GM10266 (cell line): ENCODE results near the gene EMD.
A peak's percentile ranks its signal among the peaks of the same experiment; 100 is the strongest.
"Not testable (repeated sequence)": the region's sequence is repeated elsewhere in the genome, so short reads cannot be mapped to it uniquely, and the experiment has no call there.

Source experiments
- DNase-seq: peaks from one replicate; pipeline ENCODE4 v3.0.0; 2012; ENCODE audit errors: extremely low spot score
- TF ChIP-seq, protein P1 (sequence below): IDR thresholded peaks from 2 replicates; pipeline ENCODE4 v1.5.1; 2012; ENCODE audit warnings: mild to moderate bottlenecking, low read depth; ENCODE audit not compliant: control insufficient read depth, insufficient read depth; ENCODE audit errors: missing control alignments

The EMD gene

DNA sequence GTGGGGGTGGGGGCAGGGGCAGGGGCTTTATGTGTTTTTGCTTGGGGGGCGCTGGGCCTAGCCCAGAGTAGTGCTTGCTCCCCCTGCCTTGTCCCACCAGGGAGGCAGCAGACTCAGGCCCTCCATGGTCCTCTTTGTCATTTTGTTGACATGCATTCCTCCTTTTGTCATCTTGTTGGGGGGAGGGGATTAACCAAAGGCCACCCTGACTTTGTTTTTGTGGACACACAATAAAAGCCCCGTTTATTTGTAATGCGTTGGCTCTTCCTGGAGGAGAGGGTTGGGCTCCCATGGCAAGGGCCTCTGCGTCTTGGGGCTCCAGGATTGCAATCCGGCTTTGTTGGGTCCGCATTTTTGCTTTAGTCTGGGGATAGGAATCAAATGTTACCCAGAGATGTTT lies 2.2 kb downstream of the EMD start:
- TF ChIP-seq, protein P1, sequence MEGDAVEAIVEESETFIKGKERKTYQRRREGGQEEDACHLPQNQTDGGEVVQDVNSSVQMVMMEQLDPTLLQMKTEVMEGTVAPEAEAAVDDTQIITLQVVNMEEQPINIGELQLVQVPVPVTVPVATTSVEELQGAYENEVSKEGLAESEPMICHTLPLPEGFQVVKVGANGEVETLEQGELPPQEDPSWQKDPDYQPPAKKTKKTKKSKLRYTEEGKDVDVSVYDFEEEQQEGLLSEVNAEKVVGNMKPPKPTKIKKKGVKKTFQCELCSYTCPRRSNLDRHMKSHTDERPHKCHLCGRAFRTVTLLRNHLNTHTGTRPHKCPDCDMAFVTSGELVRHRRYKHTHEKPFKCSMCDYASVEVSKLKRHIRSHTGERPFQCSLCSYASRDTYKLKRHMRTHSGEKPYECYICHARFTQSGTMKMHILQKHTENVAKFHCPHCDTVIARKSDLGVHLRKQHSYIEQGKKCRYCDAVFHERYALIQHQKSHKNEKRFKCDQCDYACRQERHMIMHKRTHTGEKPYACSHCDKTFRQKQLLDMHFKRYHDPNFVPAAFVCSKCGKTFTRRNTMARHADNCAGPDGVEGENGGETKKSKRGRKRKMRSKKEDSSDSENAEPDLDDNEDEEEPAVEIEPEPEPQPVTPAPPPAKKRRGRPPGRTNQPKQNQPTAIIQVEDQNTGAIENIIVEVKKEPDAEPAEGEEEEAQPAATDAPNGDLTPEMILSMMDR, result no peak
- no peak for DNase-seq

DNA sequence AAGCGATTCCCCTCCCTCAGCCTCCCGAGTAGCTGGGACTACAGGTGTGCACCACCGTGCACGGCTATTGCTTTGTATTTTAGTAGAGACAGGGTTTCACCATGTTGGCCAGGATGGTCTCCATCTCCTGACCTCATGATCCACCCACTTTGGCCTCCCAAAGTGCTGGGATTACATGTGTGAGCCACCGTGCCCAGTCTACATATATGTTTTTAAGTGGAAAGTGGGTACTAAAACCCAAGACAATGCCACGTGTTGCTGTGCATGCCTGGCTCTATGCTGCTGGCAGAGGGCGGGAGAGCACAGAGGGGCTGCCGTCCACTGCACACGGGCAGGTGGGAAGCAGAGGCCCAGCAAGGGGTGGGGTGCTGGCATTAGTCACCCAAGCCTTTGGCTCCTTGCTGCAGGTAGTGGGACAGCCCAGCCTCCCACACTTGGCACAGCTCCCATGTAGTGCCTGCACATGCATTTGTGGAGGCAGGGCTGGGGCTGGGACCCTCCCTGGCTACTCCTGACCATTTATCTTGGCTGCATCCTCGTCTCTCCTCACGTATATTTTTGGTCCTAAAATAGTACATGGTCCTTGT lies 3.5 kb downstream of the EMD start:
- no peak for DNase-seq
- TF ChIP-seq, protein P1, result no peak

DNA sequence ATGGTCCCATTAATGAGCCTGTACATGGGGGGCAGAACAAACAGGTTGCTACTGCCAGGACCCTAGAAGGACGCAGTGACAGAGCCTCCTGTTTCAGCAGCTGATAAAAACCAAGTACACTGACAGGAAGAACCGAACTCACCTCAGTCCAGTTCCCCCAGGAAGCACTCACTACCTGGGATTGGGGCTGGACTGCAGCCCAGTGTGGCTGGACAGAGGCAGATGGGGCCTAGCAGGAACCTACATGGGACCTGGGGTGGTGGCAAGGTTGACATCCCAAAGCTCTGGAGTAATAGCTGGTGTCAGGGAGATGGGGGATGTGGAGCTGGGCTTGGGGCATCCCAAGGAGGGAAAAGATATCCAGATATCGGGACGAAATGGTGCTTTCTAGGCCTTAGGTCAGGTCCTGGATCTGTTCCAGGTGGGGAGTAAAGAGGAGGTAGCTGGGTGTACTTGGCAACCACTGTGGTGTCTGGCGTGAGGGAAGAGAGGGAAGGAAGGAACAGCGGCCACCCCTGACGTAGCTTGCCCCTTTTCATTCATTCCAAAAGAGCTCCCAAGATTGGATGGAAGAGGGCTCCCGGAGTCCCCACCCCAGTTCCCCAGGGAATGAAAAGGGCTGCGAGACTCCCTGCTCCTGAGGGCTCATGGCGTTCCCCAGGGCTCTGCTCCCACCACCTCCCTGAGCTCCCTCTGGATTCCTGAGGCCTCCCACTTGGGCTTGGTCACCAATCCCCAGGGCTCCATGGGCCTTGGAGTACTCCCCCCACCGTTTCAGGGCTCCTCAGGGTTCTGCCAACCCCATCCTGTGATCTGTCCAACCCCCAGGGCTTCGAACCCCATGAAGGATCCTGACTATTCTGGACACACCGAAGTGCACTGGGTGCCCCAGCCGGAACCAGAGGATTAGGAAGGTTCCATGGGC lies 4.5 kb downstream of the EMD start:
- no peak for DNase-seq
- TF ChIP-seq, protein P1, result no peak

DNA sequence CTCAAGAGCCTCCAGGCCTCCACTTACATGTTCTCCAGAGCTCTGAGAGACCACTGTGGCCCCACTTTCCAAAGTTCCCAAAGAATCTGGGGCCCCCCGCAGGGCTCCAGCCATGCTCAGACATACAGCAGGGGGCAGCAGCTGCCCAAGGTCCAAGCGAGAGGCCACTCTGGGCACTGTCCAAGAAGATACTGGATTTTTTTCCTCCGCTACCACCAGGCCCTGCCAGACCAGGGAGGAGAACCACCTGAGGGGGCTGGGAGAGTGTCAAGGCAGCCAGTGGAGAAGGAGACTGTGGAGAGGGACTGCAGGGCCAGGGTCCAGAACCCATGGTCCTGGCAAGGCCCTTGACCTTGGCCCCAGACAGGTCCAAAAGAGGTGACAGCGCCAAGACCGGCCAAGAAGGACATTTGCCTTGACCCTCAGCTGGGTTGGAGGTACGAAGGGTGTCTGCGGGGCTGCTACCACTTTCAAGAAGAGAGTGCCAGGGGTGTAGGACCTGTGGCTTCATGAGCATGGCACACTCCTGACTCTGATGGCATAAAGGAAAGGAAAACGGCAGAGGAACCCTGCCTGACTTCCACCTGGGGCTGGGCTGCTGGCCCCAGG lies 5.3 kb downstream of the EMD start:
- DNase-seq, result no peak

DNA sequence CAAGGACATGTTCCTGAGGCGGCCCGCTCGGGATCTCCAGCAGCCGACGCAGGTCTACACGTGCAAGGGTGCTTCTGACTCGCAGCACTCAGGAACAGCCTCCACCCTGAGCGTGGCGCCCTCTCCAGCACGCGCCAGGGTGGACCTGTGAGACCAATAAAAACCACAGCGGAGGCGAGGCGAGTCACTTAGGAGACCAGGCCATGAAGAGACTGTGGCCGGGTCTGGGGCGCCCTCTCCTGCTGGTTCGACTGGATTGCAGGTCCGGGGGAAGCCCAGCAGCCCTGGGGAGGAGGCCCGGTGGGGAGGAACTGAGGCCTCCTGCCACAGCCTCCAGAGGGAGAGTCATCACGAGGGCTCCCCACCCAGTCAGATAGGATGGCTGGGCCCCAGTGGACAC lies 9.0 kb downstream of the EMD start:
- not testable (repeated sequence) for DNase-seq

More for the DNA sequence above, 5.3 kb downstream of the EMD start:
- TF ChIP-seq, protein P1, result peak; percentile 26

DNA sequence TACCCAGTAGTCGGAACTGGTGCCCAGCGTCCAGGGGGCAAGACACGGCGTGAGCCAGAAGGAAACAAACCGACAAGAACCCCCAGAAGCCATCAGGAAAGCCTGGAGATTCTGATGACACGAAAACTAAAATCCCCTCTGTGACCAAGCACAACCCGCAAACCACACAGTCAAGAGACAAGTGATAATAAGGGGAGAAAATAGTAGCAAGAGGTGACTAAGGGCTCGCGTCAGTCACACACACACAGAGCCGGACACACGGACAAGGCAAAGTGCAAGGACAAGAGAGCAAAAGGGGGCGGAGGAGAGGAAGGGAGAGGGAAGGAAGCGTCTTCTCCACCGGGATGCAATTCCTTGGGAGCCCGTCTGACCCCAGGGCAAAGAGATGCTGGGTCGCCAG lies 9.6 kb downstream of the EMD start:
- not testable (repeated sequence) for DNase-seq

DNA sequence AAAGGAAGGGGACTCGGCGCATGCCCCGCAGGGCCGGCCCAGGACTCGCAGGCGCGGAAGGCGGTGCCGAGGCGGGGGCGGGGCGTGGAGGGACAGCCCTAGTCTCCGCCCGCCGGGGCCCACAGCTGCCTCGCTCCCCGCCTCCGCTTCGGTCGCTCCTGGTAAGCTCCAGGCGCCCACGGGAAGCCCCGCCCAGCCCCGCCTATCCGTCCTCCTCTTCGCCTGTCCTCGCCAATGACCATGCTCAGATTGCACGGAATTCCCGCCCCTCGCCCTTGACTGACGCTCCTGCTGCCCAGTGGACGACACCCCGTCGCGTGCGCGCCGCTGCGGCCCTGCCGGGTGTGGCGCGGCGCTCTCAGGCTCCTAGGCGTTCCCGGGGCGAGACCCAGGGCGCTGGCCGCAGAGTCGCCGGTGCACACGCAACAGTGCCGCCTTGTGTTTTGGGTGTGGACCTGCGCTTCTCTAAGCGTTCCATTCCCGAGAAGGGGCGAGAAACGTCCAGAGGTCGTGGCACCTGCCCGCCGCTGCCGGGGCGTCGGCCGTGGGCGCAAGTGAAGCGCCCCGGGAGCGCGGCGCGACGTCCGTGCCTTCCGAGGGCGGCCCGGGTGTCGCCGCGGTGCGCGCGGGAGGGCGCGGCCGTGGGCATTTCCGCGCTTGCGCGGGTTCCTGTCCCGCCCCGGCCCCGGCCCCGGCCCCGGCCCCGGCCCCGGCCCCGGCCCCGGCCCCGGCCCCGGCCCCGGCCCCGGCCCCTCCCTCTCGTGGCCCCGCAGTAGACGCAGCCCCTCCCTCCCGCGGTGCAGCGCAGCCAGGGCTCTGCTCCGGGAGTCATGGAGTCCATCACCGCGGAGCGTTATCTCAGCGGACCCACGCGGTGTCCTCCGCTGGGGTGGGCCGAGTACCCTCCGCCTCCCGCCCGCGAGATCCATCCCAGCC lies 11.0 kb downstream of the EMD start:
- not testable (repeated sequence) for DNase-seq

DNA sequence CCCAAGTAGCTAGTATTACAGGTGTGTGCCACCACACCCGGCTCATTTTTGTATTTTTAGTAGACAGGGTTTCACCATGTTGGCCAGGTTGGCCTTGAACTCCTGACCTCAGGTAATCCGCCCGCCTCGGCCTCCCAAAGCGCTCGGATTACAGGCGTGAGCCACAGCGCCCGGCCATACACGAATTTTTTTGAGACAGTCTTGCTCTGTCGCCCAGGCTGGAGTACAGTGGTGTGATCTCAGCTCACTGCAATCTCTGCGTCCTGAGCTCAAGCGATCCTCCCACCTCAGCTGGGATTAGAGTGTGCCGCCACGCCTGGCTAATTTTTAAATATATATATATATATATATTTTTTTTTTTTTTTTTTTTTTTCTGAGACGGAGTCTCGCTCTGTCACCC lies 17.3 kb downstream of the EMD start:
- DNase-seq, result not testable (repeated sequence)
